Natural killer cell (primary cell): ENCODE measurements around the gene TBC1D22A. TPM values are rescaled to one million over a fixed set of nuclear protein-coding genes. Genes with fewer than 3 reads are reported as not detected.
A peak's percentile ranks its signal among the peaks of the same experiment; 100 is the strongest.

Source experiments
- ATAC-seq, 3 donors: fragments of 150-1000 bp in 2 of 3; fragments of 200-7000 bp in 1 of 3; cut with Tn5 transposase; 1 replicate in 1 of 3; 2 replicates in 2 of 3; pipeline ENCODE4 v1.10.0; 2021; ENCODE audit warnings: mild to moderate bottlenecking in 2 of 3, moderate library complexity in 2 of 3
- DNase-seq, 2 donors: peaks; one replicate each; pipeline versions ENCODE4 v3.0.0 to v3.0.0-alpha.2; 2013 to 2021; ENCODE audit warnings: mixed read lengths in 1 of 2
- H3K27ac ChIP-seq: one replicate; pipeline ENCODE4 v1.5.1; 2013; ENCODE audit warnings: mild to moderate bottlenecking, low read length
- H3K27me3 ChIP-seq: one replicate; pipeline ENCODE4 v1.6.1; 2013; ENCODE audit warnings: low read length; ENCODE audit not compliant: control insufficient read depth, insufficient read depth
- H3K36me3 ChIP-seq: one replicate; pipeline ENCODE4 v1.6.1; 2013; ENCODE audit warnings: low read length; ENCODE audit not compliant: control insufficient read depth, insufficient read depth
- H3K4me1 ChIP-seq: one replicate; pipeline ENCODE4 v1.6.1; 2013; ENCODE audit warnings: low read length; ENCODE audit not compliant: control insufficient read depth, insufficient read depth
- H3K4me3 ChIP-seq: one replicate; pipeline ENCODE4 v1.5.1; 2013; ENCODE audit warnings: low read length
- H3K9me3 ChIP-seq: one replicate; pipeline ENCODE4 v1.6.1; 2013; ENCODE audit warnings: low read length; ENCODE audit not compliant: control insufficient read depth, insufficient read depth
- H3K27ac Mint-ChIP-seq, 2 donors: one replicate each; pipeline ENCODE4 v1.8.0; 2022; ENCODE audit warnings: mild to moderate bottlenecking in 2 of 2, mixed read lengths in 2 of 2, moderate library complexity in 1 of 2
- H3K27me3 Mint-ChIP-seq, 2 donors: one replicate each; pipeline ENCODE4 v1.8.0; 2022; ENCODE audit warnings: low read depth in 2 of 2, mixed read lengths in 2 of 2
- H3K36me3 Mint-ChIP-seq: one replicate; pipeline ENCODE4 v1.8.0; 2022; ENCODE audit warnings: mixed read lengths
- H3K4me1 Mint-ChIP-seq, 2 donors: one replicate each; pipeline ENCODE4 v1.8.0; 2022; ENCODE audit warnings: mixed read lengths in 2 of 2
- H3K4me3 Mint-ChIP-seq: one replicate; pipeline ENCODE4 v1.8.0; 2022; ENCODE audit warnings: mild to moderate bottlenecking, moderate library complexity, mixed read lengths
- H3K9me3 Mint-ChIP-seq, 2 donors: one replicate each; pipeline ENCODE4 v1.8.0; 2022; ENCODE audit warnings: mixed read lengths in 2 of 2
- WGBS: methylation state at CpG from one replicate; pipeline ENCODE4 v1.1.7; 2013; ENCODE audit warnings: missing lambda C conversion rate; ENCODE audit not compliant: insufficient coverage; 5-methylcytosine and 5-hydroxymethylcytosine counted together
- intact Hi-C: fragments of 100-400 bp; cut with micrococcal nuclease; formaldehyde crosslinking; loops from one replicate; pipeline ENCODE4 v1.14.2; 2022
- total RNA-seq, 4 donors: library from RNA; stranded (reverse); fragments of 120-200 nt in 1 of 4; gene quantifications; one replicate each; pipeline versions ENCODE4 v1.2.3 to v1.2.4, GENCODE V29; 2013 to 2022
- TF ChIP-seq, protein P1 (sequence below): fragments of 200-600 bp; IDR thresholded peaks from one replicate; pipeline ENCODE4 v1.8.0; 2022; ENCODE audit warnings: antibody characterized with exemption

Gene TBC1D22A
- total RNA-seq, 3 donors from 2014 or later (not counting 1 experiment from before 2014, with no cell fraction given), result 47.4 to 53.7 (median 53.2) TPM

DNA sequence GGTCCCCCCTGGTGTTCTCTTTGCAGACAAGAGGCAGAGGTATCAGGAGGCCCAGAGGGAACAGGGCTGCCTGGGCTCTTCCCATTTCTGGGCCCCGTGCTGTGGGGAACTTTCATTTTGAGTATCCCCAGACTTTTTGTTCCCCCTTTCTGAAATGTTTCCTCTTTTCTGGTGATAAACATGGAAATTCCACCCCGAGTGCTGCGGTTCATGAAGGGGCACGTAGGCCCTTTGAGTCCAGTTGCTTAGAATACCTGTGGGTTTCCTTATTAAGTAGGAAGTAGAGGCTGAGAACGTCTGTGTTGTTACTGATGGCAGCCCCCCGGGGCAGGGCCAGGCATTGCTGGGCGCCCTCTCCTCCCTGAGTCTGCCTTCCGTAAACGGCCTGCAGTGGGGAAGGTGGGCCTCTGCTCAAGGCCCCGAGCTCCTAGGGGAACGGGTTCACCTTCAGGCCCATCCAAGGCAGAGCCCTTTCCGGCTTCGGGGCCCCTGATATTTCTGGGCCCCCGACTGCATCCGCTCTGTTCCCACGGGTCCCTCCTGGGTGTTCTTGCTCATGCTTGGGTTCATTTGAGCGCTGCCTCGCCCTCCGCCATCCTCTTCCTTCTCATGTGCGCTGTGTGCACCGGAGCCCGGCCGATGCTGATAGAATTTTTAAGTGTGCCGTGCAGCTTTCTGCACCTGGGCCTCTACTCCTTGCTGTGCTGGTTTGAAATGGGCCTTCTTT is 12.0 kb downstream of the TBC1D22A start:
- peak in 1 of 2 donors; percentile 39 for DNase-seq
- H3K27ac ChIP-seq, result peak overlapping the region; percentile 71
- no peaks in the 10 kb centered on the region for H3K27me3 ChIP-seq
- H3K4me3 ChIP-seq, result no peak overlapping the region
- 46% methylated on average over 24 of the region's 24 CpGs for WGBS
- peak in 1 of 3 donors; percentile 51 for ATAC-seq
- no peaks in the 10 kb centered on the region for H3K9me3 ChIP-seq
- Mint-ChIP-seq H3K9me3 (no peaks in the 10 kb centered on the region), H3K4me1 (peaks cover 73 to 75% of the 10 kb centered on the region in 2 donors), H3K36me3 (no peaks in the 10 kb centered on the region), H3K4me3 (peak overlapping the region; percentile 68), H3K27me3 (no peaks in the 10 kb centered on the region), H3K27ac (peak overlapping the region; percentile 68 to 87)
- intact Hi-C loops, result no loop called here
- TF ChIP-seq, protein P1, sequence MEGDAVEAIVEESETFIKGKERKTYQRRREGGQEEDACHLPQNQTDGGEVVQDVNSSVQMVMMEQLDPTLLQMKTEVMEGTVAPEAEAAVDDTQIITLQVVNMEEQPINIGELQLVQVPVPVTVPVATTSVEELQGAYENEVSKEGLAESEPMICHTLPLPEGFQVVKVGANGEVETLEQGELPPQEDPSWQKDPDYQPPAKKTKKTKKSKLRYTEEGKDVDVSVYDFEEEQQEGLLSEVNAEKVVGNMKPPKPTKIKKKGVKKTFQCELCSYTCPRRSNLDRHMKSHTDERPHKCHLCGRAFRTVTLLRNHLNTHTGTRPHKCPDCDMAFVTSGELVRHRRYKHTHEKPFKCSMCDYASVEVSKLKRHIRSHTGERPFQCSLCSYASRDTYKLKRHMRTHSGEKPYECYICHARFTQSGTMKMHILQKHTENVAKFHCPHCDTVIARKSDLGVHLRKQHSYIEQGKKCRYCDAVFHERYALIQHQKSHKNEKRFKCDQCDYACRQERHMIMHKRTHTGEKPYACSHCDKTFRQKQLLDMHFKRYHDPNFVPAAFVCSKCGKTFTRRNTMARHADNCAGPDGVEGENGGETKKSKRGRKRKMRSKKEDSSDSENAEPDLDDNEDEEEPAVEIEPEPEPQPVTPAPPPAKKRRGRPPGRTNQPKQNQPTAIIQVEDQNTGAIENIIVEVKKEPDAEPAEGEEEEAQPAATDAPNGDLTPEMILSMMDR, result no peak
- peaks cover 78% of the 10 kb centered on the region for H3K4me1 ChIP-seq
- H3K36me3 ChIP-seq, result peaks cover 2% of the 10 kb centered on the region

DNA sequence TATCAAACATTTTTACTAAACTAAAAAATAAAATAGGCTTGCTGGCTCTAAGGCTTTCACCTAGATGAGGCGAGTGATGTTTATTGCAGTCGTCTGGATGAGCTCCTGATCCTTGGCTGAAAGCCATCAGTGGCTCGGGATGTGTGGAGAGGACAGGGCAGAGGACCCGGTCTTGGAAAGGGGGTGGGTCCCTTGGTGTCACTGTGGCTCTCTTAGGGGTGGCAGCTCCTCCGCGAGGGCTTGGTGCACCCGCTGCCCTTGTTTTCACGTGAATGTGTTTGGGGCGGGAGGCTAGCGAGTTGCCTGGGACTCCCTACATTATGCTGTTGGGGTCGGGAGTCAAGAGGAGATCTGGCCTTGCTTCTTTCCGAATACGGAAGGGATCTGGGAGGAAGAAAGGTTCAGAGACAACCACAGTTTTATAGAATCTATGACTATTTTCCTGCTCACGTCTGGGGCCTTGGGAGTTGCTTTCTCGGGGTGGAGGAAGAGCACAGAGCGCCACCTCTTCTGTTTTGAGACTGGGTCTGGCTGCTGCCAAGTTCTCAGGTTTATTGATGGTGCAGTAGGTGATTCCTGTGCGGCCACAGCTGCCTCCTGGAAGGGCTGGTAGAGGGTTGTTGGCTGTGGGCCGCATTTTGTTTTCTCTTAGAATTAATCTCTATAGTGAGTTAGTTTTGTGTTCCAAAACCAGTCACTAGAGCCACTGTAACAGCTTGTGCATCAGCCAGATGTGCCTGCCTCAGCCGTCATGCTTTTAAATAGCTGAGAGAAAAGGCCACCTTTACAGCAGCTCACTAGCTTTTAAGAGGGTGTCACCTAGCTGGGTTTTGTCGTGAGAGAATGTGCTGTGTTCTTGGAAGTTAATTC is 12.8 kb downstream of the TBC1D22A start:
- Mint-ChIP-seq H3K27me3 (no peaks in the 10 kb centered on the region), H3K36me3 (no peaks in the 10 kb centered on the region), H3K4me3 (peak overlapping the region; percentile 68), H3K4me1 (peaks cover 69% of the 10 kb centered on the region in 2 donors), H3K27ac (peak overlapping the region; percentile 68 to 87), H3K9me3 (no peaks in the 10 kb centered on the region)
- Histone ChIP-seq H3K9me3 (no peaks in the 10 kb centered on the region), H3K27ac (peak overlapping the region; percentile 71), H3K4me3 (no peak overlapping the region), H3K27me3 (no peaks in the 10 kb centered on the region), H3K4me1 (peaks cover 73% of the 10 kb centered on the region), H3K36me3 (peaks cover 5% of the 10 kb centered on the region)
- 77% methylated on average over 20 of the region's 20 CpGs for WGBS
- ATAC-seq (no peak), DNase-seq (no peak)
- TF ChIP-seq, protein P1, result no peak
- intact Hi-C loops, result no loop called here

DNA sequence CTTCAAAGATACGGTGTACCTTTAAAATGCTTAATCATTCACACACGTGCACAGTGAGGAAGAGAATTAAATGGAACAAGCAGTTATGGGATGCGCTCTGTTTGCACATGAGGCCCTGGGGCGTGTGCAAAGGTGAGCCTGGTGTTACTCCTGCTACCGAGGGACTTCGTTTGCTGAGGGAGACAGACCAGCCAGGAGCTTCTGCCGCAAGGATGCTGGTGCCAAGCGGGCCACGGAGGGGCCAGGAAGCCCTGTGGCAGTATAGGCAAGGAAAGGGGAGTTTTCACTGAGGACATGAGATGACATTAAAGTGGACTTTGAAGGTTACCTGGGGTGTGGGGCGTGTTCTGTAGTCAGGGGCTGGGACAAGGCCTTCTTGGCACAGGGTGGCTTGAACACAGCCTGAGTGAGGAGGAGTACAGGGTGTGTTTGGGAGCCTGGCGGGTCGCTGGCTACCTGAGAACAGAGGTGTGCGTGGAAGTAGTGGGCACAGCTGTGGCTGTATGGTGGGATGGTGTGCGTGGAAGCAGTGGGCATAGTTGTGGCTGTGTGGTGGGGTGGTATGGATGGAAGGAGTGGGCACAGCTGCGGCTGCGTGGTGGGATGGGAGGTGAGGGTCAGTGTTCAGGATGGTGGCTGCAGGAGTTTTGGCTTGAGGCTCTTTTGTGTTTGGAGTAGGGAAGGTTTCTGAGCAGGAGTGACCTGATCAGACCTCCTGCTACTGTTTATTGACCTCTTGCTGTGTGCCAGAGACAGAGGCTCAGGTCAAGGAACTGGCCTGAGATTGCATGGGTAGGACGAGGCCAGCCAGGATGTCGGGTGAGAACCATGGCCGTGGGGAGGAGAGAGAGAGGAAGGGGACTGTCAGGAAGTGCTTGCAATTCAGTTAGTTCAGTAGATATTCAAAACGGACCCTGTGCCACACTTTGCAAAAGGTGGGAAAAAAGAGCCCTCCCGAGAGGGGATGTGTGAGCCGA is 13.7 kb downstream of the TBC1D22A start:
- no peaks in the 10 kb centered on the region for H3K27me3 Mint-ChIP-seq
- no peak for DNase-seq
- H3K9me3 Mint-ChIP-seq, result no peaks in the 10 kb centered on the region
- no peaks in the 10 kb centered on the region for H3K9me3 ChIP-seq
- no peaks in the 10 kb centered on the region for H3K27me3 ChIP-seq
- peak in 1 of 3 donors; percentile 22 for ATAC-seq
- TF ChIP-seq, protein P1, result no peak
- 72% methylated on average over 22 of the region's 22 CpGs for WGBS
- peak overlapping the region; percentile 55 for H3K4me3 Mint-ChIP-seq
- peak overlapping the region; percentile 39 for H3K27ac ChIP-seq
- peaks cover 63% of the 10 kb centered on the region for H3K4me1 ChIP-seq
- H3K4me3 ChIP-seq, result no peak overlapping the region
- peaks cover 5% of the 10 kb centered on the region for H3K36me3 ChIP-seq
- H3K27ac Mint-ChIP-seq, result peak overlapping the region; percentile 68 to 87
- no peaks in the 10 kb centered on the region for H3K36me3 Mint-ChIP-seq
- intact Hi-C loops, result no loop called here
- peaks cover 65 to 70% of the 10 kb centered on the region in 2 donors for H3K4me1 Mint-ChIP-seq
